Kasumi-1 (cell line): ENCODE data around the gene CBX1.
A peak's percentile ranks its signal among the peaks of the same experiment; 100 is the strongest.
"Not testable (repeated sequence)": the region's sequence is repeated elsewhere in the genome, so short reads cannot be mapped to it uniquely, and the experiment has no call there.

ENCODE experiments used
- DNase-seq, 2 experiments: peaks; one replicate each; lab custom pipeline; 2025; lab: John Stamatoyannopoulos, UW

The CBX1 gene

DNA sequence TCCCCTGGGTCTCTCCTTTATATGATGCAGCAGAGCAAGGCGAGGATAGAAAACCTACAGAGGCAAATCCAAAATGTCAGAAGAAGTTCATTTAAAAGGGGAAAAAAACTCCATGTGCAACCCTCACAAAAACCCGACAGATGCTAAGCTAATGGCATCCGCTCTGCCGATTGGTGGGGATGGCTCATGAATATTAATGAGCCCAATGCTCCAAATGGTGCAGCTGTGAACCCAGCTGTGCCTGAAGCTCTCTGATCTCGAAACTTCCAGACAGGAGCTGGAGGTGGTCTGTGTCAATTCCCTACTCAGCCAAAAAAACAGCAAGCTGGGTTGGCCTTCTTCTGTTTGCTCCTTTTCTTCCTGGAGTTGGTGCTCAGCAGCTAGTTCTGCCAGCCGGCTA lies 21.8 kb upstream of the CBX1 start:
- DNase-seq = no peak

DNA sequence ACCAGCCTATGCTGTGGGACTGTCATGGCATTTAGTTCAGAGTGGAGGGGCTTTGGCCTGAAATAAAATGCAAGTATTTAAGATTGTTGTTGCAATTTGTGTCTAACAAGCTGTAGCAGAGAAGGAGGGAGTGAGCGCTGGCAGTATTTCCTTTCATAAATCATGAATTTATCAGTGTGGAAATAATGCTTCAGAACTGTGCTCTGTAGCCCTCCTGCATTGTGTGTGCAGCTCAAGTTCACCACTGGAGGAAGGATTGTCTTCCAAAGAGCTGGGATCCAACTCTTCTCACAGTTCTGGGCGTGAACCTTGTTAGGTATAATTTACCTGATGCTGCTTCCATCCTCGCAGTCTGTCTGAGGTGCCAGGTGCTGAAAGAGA lies 21.4 kb upstream of the CBX1 start:
- no peak for DNase-seq

DNA sequence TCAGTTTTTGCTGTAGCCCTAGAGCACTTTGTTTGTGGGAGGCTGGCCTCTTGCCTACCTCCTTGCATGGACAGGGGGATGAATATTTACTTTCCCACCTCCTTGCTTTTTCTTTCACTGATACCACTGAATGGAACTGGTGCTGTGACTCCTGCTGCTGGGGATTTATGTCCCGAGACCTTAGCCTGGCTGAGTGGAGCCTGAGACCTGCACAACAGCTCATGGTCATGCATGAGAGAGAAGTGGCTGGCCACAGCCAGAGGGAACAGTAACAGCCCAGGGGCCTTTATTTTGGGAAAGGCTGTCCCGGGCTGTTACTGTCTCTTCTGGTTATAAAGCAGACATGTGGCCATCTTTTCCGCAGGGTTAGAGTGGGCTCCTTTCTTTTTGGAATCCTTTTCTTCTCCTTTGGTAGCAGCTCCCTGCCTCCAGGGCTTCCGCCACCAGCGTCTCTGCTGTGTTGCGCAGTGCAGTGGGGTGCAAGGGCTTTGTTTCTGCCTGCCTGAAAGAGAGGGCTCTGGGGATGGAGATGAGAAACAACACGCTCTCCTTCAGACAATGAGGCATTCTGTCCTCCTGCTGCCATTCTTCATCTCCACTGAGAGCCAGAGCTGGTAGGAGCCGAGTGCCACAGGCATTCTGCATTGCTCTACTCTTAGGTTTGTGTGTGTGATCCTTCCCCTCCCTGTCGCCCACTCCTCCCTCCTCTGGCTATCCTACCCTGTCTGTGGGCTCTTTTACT lies 20.8 kb upstream of the CBX1 start:
- DNase-seq = no peak

DNA sequence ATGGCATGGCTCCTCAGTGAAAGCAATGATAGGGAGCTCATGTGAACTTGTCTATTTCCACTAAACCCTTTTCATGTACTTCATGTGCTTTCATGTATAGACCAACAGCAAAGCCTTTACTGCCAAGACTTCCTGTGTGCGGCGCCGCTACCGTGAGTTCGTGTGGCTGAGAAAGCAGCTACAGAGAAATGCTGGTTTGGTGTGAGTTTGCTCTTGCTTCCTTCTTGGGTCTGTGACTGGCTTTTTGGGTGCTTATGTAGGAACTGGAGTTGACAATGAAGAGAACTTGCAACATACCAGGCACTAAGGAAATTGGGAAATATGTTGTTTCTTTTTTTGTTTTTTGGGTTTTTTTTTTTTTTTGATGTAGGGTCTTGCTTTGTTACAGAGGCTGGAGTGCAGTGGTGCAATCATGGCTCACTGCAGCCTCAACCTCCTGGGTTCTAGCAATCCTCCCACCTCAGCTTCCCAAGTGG lies 12.0 kb upstream of the CBX1 start:
- DNase-seq = peak; percentile 93 to 94

GRCh38 chr17:48111937-48112241 lies 10.6 kb upstream of the CBX1 start:
- no peak for DNase-seq

- DNase-seq = no peak
Observed at GRCh38 chr17:48110761-48111160, 9.5 kb upstream of the CBX1 start.

DNA sequence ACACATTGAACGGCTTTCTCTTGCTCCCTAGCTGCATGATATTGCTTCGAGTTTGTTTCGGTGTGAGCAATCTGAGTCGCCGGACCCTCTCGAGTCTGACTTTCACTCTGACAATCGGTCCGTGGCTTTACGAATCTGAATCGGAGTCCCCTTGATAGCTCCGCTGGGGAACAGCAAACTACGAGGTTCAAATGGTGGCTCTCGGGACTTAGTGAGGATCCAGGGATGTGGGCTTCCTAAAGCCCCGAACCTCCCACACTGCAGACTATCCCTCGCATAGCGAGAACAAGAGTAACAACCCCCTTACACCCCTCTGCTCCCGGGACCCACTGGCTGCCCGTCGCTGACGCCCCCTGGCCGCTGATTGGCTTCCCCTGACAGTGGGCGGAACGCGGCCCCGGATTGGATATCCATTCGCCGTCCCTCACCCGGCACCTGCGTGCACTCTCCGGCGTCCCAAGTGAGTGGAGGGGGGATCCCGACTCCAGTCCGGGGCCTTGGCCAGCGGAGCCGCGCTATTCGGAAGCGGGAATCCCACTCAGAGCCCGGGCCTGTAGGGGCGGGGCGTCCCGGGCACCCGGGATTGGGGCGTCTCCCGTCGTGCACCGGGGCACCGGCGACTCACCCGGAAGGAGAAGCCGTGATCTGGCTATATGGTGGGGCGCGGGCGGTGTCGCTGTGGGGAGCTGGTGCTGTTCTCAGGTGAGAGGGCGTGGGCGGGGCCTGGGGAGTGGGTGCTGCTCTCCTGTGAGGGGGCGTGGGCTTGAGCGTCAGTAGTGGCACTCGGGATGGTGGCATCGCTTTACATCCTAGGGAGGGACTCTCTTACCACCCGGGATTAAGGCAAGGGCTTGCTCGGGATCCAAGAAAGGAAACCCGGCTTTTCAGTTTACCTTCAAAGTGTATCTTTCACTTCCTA lies 6.1 kb upstream of the CBX1 start, which contains the start of gene SNX11:
SNX11 (plus strand) TSS at position 630 of the 919 bp plus-strand sequence. CDS start 4,278 bp downstream, outside the sequence.
- DNase-seq = peak; percentile 94

GRCh38 chr17:48106802-48107136 lies 5.5 kb upstream of the CBX1 start:
- DNase-seq = no peak

GRCh38 chr17:48104440-48104839 lies 3.2 kb upstream of the CBX1 start:
- DNase-seq = no peak

DNA sequence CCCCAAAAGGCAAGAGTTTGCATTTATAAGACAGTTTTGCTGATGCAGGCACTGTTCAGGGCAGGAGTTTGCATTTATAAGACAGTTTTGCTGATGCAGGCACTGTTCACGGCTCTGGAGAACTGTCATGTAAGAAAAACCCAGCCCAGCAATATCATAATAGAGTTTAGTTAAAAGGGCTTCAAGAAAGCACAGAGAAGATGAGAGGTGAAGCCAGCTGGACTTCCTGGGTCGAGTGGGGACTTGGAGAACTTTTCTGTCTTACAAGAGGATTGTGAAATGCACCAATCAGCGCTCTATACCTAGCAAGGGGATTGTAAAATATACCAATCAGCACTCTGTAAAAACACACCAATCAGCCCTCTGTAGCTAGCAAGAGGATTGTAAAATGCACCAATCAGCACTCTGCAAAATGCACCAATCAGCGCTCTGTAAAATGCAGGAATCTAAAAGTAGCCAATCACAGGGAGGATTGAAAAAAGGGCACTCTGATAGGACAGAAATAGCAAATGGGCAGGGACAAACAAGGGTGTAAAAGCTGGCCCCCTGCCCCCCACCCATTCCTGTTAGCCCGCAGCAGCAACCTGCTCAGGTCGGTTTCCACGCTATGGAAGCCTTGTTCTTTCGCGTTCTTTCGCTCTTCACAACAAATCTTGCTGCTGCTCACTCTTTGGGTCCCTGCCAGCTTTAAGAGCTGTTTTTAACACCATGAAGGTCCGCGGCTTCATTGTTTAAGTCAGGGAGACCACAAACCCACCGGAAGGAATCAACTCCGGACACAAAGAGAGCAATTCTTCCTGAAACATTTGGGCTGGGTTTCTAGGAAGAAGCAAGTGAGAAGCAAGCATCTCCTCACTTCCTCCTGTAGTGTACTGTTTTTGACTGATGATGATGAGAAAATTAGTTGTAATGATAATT lies 1.8 kb upstream of the CBX1 start:
- peak; percentile 56 to 72 for DNase-seq

DNA sequence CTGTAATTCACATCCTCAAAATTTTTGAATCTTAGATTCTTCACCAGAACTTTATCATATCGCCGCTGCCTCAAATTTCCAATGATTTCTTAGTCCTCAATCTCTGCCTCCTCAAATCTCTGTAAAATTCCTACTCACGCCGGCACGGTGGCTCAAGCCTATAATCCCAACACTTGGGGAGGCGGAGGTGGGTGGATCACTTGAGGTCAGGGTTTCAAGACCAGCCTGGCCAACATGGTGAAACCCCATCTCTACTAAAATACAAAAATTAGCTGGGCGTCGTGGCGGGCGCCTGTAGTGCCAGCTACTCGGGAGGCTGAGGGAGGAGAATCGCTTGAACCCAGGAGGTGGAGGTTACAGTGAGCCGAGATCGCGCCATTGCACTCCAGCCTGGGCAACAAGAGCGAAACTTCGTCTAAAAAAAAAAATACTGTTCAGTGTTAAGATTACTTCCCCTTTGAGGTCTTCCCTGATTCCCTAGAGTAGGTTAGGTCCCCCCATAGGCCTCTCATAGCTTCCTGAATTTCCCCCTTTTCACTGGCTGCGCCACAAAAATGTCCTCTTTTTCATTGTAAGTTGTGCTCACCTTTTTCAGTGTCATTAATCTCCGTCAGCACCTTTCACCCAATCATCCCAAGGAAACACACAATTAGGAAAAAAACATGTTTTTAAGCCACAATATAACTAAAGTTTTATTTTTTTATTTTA lies 919 bp upstream of the CBX1 start:
- peak; percentile 42 to 50 for DNase-seq

DNA sequence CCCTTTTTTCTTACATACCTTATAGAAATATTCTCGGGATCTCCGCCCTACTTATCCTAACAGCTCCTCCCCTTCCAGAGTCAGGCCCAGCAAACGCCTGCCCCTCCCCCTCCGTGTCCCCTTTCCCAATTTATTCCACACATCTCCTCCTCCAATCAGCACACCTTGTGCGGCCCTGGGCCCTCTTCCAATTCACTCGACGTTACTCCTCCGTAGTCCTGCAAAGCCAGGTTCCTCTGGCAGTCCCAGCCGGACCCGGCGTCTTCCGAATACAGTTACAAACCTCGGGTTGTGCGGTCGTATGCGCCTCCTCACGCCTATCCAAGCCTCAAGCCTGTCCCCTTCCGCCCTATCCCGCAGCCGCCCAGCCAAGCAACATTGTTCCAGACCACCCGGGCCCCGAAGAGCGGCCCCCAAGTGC lies 677 bp downstream of the CBX1 start:
- peak; percentile 43 to 69 for DNase-seq

DNA sequence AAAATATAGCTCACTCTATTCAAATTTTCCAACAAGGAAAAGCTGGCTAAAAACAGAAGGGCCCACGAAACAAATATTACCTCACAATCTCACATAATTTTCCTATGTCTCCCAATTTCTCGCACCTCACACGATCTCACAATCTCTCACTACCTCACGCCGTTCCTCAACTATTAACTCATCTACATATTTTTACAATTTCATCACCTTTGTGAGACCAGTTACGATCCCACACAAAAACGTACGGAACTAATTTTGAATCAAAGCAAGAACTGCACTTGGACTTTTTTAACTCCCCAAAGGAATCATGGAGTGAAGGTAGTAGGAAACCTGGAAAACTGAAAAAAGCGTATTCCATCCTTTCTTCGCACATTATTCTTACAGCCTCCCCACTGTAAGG lies 1.1 kb downstream of the CBX1 start:
- no peak for DNase-seq

- DNase-seq = no peak
Observed at GRCh38 chr17:48095611-48096010, 5.7 kb downstream of the CBX1 start.

DNA sequence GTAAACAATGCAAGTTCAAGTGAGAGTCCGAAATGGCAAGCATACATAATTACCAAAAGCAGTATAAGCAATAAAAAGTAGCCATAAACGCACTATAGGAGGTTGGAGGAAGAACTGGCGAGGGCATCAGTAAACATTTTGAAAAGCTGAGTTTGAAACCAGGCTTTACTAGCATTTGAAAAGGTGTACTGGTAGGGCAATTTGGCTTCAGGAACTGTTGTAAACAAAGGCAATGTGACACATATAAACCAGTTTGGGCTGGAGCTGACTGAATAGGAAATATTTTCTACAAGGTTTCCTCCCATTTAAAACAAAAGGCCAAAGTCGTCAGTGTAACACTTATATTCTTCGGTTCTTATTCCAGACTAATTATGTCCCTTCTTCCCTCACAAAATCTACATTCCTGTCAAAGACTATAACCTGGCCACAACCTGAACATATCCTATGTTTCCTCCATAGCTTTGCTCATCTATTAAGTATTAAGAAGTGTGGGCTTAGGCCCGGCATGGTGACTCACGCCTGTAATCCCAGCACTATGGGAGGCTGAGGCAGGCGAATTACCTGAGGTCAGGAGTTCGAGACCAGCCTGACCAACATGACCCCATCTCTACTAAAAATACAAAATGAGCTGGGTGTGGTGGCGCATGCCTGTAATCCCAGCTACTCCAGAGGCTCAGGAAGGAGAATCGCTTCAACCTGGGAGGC lies 7.8 kb downstream of the CBX1 start:
- DNase-seq = no peak

GRCh38 chr17:48084932-48085331 lies 16.3 kb downstream of the CBX1 start:
- no peak for DNase-seq

DNA sequence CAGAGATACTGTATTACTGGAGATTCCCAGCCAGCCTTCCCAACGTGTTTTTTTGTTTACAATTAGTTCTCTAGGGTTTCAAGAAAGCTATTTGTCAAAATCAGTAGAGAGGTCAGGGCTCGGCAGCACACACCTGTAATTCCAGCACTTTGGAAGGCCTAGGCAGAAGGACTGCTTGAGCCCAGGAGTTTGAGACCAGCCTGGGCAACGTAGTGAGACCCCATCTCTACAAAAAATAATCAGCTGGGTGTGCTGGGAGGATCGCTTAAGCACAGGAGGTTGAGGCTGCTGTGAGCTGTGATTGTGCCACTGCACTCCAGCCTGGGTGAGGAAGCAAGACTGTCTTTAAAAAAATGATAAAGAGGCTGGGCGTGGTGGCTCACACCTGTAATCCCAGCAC lies 19.4 kb downstream of the CBX1 start:
- DNase-seq = no peak

DNA sequence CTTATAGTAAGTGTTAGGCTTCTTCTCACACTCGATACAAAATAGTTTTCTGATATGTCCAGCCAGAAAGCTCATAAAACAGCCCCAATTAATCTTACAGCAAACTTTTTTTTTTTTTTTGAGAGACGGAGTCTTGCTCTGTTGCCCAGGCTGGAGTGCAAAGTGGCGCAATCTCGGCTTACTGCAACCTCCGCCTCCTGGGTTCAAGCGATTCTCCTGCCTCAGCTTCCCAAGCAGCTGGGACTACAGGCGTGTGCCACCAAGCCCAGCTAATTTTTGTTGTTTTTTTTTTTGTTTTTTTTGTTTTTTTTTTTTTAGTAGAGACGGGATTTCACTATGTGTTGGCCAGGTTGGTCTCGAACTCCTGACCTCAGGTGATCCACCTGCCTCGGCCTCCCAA lies 24.1 kb downstream of the CBX1 start:
- DNase-seq = not testable (repeated sequence)

DNA sequence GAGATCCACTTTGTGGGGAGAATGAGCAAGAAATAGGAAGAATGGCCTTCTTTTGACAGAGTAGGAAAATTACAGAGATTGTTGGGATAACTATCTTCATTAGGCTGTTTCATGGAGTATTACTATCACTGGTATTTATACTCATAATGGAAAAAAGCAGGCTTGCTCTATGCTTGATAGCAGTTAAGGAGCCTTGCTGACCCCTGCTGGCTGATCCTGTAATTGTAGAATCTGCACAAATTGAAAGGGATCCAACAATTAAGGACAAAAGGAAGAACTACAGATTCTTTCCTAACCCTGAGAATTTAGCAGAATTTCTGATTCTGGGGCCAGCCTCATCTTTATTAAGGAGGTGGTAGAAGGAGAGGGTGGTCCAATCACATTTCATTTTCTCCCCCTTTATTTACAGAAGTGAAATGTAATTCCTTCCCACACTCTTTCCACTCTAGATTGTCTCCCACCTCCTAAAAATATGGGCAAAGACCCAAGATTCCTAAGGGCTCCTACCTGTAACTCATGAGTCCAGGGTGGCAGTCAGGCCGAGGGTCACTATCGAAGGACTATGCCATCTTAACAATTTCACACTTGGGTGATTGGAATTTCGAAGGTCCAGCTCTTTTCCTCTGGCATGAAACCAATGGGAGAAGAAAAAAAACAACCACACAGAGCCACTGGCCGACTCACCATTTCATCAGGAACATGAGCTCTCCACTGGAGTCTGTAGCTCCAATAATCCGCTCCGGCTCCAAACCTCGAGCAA lies 26.8 kb downstream of the CBX1 start:
- DNase-seq = peak; percentile 77 to 88

GRCh38 chr17:48073566-48074094 lies 27.6 kb downstream of the CBX1 start:
- not testable (repeated sequence) for DNase-seq
